Activated CD4-positive, alpha-beta T cell treated with anti-CD3 and anti-CD28 coated beads, Interleukin-2, Interleukin-4, amounts not matched to agents 100 ng/mL and 50 ng/mL, durations not matched to agents 16 hours and 8 hours (primary cell): ENCODE results near the gene CACNA2D3.

Experiments
- DNase-seq: peaks from one replicate; pipeline ENCODE4 v3.0.0-alpha.2; 2020; ENCODE audit warnings: low spot score

Gene CACNA2D3

GRCh38 chr3:54127499-54128056, 5.2 kb downstream of the CACNA2D3 start:
- no peak for DNase-seq

- DNase-seq, result no peak
Observed at GRCh38 chr3:54131026-54131605, 8.8 kb downstream of the CACNA2D3 start.

GRCh38 chr3:54131890-54132289, 9.5 kb downstream of the CACNA2D3 start:
- no peak for DNase-seq

- no peak for DNase-seq
Observed at GRCh38 chr3:54132685-54133084, 10.3 kb downstream of the CACNA2D3 start.

- DNase-seq, result no peak
Observed at GRCh38 chr3:54133196-54133595, 10.8 kb downstream of the CACNA2D3 start.

- DNase-seq, result no peak
Observed at GRCh38 chr3:54134155-54134554, 11.8 kb downstream of the CACNA2D3 start.

- DNase-seq, result no peak
Observed at GRCh38 chr3:54134713-54135112, 12.4 kb downstream of the CACNA2D3 start.

- DNase-seq, result no peak
Observed at GRCh38 chr3:54137311-54137710, 15.0 kb downstream of the CACNA2D3 start.

- no peak for DNase-seq
Observed at GRCh38 chr3:54138937-54139547, 16.7 kb downstream of the CACNA2D3 start.

- DNase-seq, result no peak
Observed at GRCh38 chr3:54139630-54140029, 17.3 kb downstream of the CACNA2D3 start.

- DNase-seq, result no peak
Observed at GRCh38 chr3:54144284-54144683, 21.9 kb downstream of the CACNA2D3 start.

- peak; percentile 19 for DNase-seq
Observed at GRCh38 chr3:54146506-54147239, 24.3 kb downstream of the CACNA2D3 start.

GRCh38 chr3:54150864-54151467, 28.6 kb downstream of the CACNA2D3 start:
- no peak for DNase-seq

- DNase-seq, result no peak
Observed at GRCh38 chr3:54153477-54153876, 31.1 kb downstream of the CACNA2D3 start.

GRCh38 chr3:54157860-54158259, 35.5 kb downstream of the CACNA2D3 start:
- no peak for DNase-seq

GRCh38 chr3:54159917-54160316, 37.6 kb downstream of the CACNA2D3 start:
- no peak for DNase-seq

GRCh38 chr3:54163441-54163840, 41.1 kb downstream of the CACNA2D3 start:
- no peak for DNase-seq

- DNase-seq, result no peak
Observed at GRCh38 chr3:54164192-54164975, 42.0 kb downstream of the CACNA2D3 start.

GRCh38 chr3:54165865-54166264, 43.5 kb downstream of the CACNA2D3 start:
- no peak for DNase-seq

- DNase-seq, result no peak
Observed at GRCh38 chr3:54167999-54168398, 45.6 kb downstream of the CACNA2D3 start.

GRCh38 chr3:54168451-54168850, 46.1 kb downstream of the CACNA2D3 start:
- DNase-seq, result no peak

- DNase-seq, result no peak
Observed at GRCh38 chr3:54169524-54169923, 47.2 kb downstream of the CACNA2D3 start.
